Activated T-cell treated with anti-CD3 and anti-CD28 coated beads for 1 hour (primary cell): ENCODE data around the gene ITGAE.
"Not testable (repeated sequence)": the region's sequence is repeated elsewhere in the genome, so short reads cannot be mapped to it uniquely, and the experiment has no call there.

ENCODE experiments used
- DNase-seq: peaks from one replicate; pipeline ENCODE4 v3.0.0-alpha.2; 2020; ENCODE audit warnings: low read depth

Gene ITGAE

DNA sequence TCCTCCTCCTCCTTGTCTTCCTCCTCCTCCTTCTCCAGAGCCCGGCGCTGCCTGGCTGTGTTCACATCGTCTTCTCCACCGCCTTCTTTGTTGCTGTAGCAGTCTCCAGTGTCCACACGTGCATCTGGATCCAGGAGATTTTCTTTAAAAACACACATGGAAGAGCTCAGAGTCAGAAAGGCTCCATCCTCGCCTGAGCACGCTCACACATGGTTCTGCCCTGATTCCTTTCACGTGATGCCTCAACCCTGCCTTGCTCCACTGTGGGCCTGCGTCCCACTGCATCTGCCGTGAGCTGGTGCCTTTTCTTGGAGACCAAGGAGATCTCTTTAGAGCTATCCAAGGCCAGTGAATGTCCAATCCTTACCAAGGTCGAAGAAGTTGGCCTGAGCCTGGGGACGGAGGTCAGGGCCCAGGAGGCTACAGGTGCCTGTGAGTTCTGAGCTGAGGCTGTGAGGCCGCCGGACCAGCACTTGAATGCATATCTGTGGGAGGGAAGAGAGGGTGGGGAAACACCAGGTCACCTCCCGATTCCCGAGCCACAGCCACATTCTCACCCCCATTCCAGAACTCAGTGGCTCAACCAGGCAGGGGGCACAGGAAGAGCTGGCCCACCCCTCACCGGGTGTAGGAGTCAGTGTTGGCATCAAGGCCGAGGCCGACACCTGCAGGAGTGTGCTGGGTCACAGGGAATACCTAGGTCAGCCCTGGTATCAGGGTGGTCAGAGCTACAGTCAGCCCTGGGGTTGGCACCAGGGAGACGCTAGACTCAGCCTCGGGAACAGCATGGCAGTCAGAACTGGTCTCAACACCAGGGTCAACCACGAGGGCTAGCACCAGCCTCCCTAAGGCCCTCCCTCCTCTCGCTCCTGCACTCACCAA lies 39.7 kb downstream of the ITGAE start:
- DNase-seq = no peak

- no peak for DNase-seq
These were observed 41.3 kb downstream of the ITGAE start for GRCh38 chr17:3759597-3760216.

DNA sequence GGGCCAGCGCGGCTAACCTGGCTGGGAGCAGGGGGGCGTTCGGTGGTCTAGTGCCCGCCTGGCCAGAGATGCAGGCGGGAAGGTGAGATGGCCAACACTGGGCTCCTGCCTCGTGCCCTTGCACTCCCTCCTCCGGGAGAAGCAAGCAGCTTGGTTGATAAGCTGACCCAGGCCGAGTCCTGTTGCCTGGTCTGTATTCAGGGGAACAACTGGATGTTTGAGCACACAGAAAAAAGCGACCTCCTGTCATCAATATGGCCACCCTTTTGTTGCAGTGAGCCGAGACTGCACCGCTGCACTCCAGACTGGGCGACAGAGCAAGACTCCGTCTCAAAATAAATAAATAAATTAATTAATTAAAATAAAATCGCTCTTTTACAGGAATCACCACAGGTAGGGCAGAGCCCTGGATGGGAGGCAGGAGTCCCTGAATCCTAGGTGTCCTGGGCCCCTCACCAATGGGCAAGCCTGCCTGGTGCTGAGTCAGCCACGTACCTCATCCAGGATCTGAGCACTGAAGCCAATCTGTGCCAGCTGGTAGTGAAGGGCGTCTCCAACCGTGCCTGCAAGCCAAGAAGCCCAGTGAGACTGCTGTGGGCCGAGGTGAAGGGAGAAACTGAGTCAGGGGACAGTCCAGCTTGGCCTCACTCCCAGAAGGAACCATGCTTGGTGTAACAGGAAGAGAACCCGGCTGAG lies 45.5 kb downstream of the ITGAE start:
- no peak for DNase-seq

GRCh38 chr17:3754458-3755334 lies 46.3 kb downstream of the ITGAE start:
- peak; percentile 70 for DNase-seq

DNA sequence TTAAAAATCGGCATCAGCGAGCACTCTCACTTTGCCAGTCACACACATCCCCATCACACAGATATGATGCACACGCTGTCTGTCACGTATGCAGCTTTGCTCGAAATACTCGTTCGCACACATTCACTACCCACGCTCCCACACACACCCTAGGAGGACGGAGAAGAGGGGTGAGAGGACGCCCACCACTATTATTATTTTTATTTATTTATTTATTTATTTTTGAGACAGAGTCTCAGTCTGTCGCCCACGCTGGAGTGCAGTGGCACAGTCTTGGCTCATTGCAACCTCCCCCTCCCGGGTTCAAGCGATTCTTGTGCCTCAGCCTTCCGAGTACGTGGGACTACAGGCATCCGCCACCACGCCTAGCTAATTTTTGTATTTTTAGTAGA lies 46.9 kb downstream of the ITGAE start:
- no peak for DNase-seq

GRCh38 chr17:3753624-3754023 lies 47.4 kb downstream of the ITGAE start:
- DNase-seq = no peak

DNA sequence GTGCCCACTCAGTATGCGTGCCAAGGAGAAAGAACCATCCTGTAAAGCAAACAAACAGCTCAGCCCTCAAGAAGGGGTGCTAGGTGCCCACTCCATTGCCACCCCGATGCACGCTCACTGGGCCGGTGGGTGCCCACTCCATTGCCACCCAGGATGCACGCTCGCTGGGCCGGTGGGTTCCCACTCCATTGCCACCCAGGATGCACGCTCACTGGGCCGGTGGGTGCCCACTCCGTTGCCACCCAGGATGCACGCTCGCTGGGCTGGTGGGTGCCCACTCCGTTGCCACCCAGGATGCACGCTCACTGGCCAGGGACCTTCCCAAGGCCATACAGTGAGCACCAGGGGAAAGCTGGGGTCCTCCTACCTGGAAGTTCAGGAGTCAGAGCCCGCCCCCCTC lies 49.2 kb downstream of the ITGAE start:
- DNase-seq = no peak

DNA sequence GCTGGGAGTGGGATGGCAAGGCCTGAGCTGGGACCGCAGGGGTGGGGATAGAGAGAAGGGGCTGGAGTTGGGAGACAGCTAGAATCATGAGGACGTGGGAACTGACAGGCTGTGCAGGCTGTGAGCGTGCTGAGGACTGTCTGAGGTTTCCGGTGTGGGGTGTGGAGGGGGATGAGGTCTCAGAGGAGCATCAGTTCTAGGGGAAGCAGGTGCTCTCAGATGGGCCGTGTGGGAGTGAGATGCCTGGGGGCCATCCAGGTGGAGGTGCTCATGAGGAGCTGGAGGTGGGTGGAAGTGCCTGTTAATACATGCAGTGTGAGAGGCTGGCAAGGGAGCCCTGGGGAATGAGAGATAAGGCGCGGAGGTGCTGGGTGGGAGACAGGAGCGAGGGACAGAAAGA lies 50.1 kb downstream of the ITGAE start:
- peak; percentile 32 for DNase-seq

GRCh38 chr17:3750296-3750695 lies 50.7 kb downstream of the ITGAE start:
- no peak for DNase-seq

DNA sequence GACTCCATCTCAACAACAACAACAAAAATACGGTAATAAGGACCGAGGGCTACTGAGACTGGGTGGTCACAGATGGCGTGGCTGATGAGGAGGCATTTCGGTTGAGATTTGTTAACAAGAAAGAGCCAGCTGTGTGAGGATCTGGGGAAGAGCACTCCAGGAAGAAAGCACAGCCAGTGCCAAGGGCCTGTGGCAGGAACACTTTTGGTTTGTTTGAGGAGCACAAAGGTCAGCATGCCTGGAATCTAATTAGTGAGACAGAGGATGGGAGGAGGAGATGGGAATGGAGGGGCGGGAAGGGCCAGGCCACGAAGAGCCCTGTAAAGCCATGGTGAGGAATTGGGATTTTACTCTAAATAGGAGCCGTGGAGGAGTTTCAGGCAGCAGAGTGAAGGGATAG lies 52.4 kb downstream of the ITGAE start:
- no peak for DNase-seq

DNA sequence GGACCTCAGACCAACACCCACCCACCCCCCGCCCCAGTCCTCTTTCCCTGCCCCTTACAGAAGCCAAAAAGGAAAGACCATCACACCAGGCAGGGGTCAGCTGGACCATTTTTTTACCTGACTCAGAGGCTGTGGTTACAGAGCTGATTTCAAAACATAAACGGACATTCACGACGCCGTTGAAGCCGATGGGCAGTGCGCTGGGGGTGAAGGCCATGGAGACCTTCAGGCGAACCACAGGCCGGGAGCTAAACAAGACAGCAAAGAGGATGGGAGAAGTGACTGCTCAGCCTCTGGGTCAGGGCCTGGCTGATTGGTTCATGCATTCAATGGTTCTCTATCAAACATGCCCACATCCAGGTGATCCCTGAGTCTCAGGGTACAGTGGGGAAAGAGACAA lies 53.2 kb downstream of the ITGAE start:
- no peak for DNase-seq

DNA sequence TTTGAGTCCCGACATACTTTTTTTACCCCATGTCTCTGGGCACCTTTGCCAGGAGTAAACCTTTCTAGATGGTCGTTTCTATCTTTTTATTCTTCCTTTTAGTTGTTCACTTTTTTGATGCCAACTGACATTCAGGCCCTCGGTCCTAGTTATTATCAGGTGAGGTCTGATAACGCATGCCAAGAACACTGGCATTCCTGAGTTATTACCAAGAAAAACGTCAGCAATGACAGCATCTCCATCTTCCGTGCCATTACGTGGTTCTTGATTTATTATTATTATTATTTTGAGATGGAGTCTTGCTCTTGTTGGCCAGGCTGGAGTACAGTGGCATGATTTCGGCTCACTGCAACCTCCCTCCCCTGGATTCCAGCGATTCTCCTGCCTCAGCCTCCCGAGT lies 55.9 kb downstream of the ITGAE start:
- DNase-seq = no peak

DNA sequence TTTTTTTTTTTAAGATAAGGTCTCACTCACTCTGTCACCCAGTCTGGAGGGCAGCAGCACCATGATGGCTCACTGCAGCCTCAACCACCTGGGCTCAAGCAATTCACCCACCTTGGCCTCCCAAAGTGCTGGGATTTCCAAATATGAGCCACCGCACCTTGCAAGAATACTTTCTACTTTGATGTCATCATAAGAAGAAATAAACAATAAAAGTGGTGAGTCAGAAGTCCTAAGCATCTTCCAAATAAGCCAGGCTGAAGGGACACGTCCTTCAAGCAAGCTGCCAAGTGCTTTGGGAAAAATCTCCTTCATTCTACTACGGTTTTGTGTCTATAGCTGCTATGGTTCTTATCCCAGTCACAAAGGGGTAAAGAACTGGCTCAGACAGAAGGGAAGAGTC lies 57.0 kb downstream of the ITGAE start:
- no peak for DNase-seq

DNA sequence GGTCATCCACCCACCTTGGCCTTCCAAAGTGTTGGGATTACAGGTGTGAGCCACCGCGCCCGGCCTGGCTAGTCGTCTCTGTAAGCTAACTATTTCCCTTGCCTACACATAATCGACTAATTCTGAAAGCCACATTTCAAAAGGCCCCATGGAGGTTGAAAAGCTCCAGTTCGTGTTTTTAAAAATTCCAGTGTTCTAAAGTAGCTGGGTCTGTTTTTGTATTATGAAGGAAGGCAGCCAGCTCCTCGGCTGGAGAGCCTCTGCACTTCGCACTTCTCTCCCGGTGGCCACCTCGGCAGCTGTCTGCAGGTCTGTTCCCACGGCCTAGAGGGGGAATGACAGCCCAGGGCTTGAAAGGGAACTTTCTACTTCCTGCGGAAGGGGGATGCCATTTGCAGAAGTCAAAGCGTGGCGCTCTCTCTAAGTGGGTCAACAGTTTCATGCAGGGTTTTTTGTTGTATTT lies 60.3 kb downstream of the ITGAE start:
- DNase-seq = no peak

- no peak for DNase-seq
These were observed 61.4 kb downstream of the ITGAE start for GRCh38 chr17:3739422-3740124.

GRCh38 chr17:3738562-3739295 lies 62.3 kb downstream of the ITGAE start:
- peak; percentile 39 for DNase-seq

- no peak for DNase-seq
These were observed 65.5 kb downstream of the ITGAE start for GRCh38 chr17:3735515-3735914.

DNA sequence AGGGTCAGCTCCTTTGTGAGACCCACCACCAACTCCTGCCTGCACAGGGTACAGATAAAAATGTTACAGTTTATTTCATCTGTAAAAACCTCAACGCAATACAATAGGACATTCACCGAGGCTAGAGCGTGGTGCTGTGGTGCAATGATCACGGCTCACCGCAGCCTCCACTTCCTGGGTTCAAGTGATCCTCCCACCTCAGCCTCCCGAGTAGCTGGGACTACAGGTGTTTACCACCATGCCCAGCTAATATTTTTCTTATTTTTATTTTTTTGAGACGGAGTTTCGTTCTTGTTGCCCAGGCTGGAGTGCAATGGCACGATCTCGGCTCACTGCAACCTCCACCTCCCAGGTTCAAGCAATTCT lies 66.1 kb downstream of the ITGAE start:
- DNase-seq = not testable (repeated sequence)

- DNase-seq = no peak
These were observed 68.8 kb downstream of the ITGAE start for GRCh38 chr17:3732210-3732621.

- DNase-seq = no peak
These were observed 70.0 kb downstream of the ITGAE start for GRCh38 chr17:3730881-3731429.
